ENCODE results near the gene CA5B.

- TF ChIP-seq POLR2A (IDR thresholded peaks at IDR 0.05; ENCODE audit: control extremely low read depth in 1 of 2, low read depth in 2 of 2, low read length in 2 of 2) (no peak), CTCF (IDR thresholded peaks at IDR 0.05; ENCODE audit: control extremely low read depth in 1 of 3, insufficient read depth in 1 of 3, low read depth in 1 of 3, low read length in 3 of 3) (no peak), PHF8 (conservative IDR thresholded peaks at IDR 0.05; ENCODE audit: low read depth, low read length) (no peak), JUND (IDR thresholded peaks at IDR 0.05; ENCODE audit: low read length) (no peak), ZNF274 (IDR thresholded peaks at IDR 0.05; ENCODE audit: borderline replicate concordance, extremely low read depth, low read length) (no peak), EZH2 (IDR thresholded peaks at IDR 0.05; ENCODE audit: low read depth, low read length, severe bottlenecking) (no peak), SIN3A (conservative IDR thresholded peaks at IDR 0.05 in 1 of 2, IDR thresholded peaks at IDR 0.05 in 1 of 2; ENCODE audit: low read depth in 1 of 2, low read length in 2 of 2) (no peak), FOSL1 (IDR thresholded peaks at IDR 0.05; ENCODE audit: insufficient read depth, low read depth, low read length) (no peak), ATF3 (IDR thresholded peaks at IDR 0.05; ENCODE audit: insufficient read depth, low read depth, low read length) (no peak), EP300 (IDR thresholded peaks at IDR 0.05; ENCODE audit: borderline replicate concordance in 1 of 2, low read depth in 2 of 2, low read length in 2 of 2) (no peak), USF2 (IDR thresholded peaks at IDR 0.05; ENCODE audit: low read length) (no peak), CREB1 (IDR thresholded peaks at IDR 0.05) (no peak)
Observed at GRCh38 chrX:15822922-15823321, 84.9 kb downstream of the CA5B start.
